SK-N-DZ (cell line): ENCODE data around the gene P3H2.

Experiments
- small RNA-seq, 2 experiments: library from RNA; depleted of rRNA; stranded (forward); fragments of <200 nt; gene quantifications; one replicate each; pipeline ENCODE3, GENCODE V24; 2014

P3H2 gene

Small RNA genes lying within 50 kb of the gene (small RNA-seq; reads per million reads assigned to genes)
- 0 reads per million in 2 experiments for gene RNU6-1109P
